Measurements from ENCODE around the gene TMPRSS11B.
"Not testable (repeated sequence)": the region's sequence is repeated elsewhere in the genome, so short reads cannot be mapped to it uniquely, and the experiment has no call there.

The TMPRSS11B gene

DNA sequence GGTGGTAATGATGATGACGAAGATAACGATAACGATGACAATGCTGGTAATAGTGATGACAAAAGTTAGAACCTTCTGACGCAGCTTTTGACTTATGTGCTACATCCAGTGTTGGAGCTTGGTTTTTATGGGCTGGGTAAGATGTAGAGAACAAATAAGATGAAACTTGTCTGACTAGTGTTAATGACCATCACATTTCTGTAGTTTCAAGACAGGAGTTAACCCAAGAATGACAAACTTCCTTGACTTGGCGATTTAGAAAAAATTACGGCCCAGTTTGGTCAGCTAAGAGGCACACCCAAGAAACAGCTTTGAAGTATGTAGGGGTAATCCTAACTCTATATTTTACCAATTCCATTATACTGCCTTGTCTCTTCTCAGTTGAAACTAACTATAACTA, at the start of gene TMPRSS11B:
Gene TMPRSS11B, minus strand, starts transcription at position 101 of the 400 bp plus-strand sequence. CDS start 136 bp downstream, outside the sequence.
- DNase-seq: no peak

GRCh38 chr4:68291256-68291655, 45.8 kb upstream of the TMPRSS11B start:
- DNase-seq: no peak

DNA sequence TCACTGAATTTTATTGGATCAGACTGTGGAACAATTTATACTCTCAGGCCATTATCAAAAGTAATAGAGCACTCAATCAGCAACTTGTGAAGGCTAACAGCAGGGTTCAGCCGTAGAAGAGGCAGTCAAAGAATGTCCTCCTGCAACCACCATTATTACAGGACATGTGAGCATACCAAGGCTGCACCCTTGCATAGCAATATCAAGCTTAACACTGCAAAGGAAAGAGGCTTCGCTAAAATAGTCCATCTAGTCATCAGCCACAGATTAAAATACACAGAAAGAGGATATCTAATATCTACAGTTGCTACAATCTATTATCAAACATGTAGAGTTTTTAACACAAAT, 42.9 kb upstream of the TMPRSS11B start:
- DNase-seq: no peak

GRCh38 chr4:68287704-68288392, 42.4 kb upstream of the TMPRSS11B start:
- no peak for DNase-seq

DNA sequence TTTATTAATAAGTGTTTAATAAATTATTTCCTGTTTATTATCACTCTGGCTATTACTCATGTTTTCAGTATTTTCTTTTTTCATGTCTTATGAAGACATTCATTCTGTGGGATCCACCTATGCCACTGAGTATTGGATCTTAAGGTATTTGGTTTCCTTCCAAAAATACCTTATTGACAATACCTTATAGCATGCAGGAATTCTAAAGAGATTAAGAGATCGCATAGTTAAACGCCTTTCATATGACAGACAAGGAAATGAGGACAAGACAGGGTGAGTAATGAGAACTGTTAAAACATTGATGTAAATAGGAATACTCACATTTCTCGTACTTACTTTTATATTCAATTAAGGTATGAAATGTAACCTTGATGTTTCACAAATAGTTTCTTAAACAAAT, 38.2 kb upstream of the TMPRSS11B start:
- DNase-seq: no peak

- no peak for DNase-seq
Observed at GRCh38 chr4:68283095-68283494, 37.6 kb upstream of the TMPRSS11B start.

- DNase-seq: not testable (repeated sequence)
Observed at GRCh38 chr4:68281796-68282740, 36.6 kb upstream of the TMPRSS11B start.

DNA sequence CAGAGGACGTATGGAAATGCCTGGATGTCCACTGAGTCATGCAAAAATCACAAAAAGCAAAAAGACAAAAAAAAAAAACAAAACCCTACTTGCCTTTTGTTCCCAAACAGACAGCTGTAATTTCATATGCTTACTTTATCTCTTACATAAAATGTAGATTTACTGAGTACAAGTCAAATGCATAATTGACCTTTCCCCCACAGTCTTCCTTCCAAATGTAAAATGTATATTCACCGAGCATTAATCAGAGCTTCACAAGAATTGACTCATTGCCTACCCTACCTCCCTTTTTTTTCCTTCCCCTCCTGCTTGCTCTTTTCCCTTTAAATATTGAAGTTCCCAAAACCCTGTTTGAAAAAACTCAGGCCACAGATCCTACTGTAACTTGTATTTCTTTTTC, 32.5 kb upstream of the TMPRSS11B start:
- no peak for DNase-seq

DNA sequence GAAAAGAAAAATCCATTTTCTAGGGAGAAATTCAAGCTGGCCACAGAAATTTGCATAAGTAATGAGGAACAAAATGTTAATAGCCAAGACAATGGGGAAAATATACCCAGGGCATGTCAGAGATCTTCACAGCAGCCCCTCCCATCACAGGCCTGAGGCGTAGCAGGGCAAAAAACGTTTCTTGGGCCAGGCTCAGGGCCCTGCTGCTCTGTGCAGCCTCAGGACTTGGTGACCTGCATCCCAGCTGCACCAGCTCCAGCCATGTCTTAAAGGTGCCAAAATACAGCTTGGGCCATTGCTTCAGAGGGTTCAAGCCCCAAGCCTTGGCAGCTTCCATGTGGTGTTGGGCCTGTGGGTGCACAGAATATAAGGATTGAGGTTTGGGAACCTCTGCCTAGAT, 32.1 kb upstream of the TMPRSS11B start:
- no peak for DNase-seq

- no peak for DNase-seq
Observed at GRCh38 chr4:68272860-68273259, 27.4 kb upstream of the TMPRSS11B start.

DNA sequence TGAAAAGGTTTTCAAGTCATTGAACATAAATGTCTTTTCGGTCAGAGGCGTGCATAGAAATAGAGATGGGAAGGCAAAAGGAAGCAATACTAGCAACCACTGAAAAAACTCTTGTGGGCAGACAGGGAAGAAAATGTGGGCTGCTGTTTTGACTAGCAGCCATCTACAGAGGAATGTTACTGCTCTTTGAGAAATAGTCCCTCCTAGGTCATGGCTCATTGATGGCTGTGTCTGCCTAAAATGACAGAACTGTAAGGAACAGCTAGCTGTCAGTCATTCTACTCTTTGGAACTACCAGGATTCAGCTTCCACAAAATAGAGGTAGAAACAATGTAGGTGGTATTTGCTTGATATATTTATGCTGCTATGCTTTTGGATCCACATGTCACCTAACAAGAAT, 26.9 kb upstream of the TMPRSS11B start:
- no peak for DNase-seq

- peak; percentile 15 for DNase-seq
Observed at GRCh38 chr4:68271851-68272357, 26.4 kb upstream of the TMPRSS11B start.

DNA sequence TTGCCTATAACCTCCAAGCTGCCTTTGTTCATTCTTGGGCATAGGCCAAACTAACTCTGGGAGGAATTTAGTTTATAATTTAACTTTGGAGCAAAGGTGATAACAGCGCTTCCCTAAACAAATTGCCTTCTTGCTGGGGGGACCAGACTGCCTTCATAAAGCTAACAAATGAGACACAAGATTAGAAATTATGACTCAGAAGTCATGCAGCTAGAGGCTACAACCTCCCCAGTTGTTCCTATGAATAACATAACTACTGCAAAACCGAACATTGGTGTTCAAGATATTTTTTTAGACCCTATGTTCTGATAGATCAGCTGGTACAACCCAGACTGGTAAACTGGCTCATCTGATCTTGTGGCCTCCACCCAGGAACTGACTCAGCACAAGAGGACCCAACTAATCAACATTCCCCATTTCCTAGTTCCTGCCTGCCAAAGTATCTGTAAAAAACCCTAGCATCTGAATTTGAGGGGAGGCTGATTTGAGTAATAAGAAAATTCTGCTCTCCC, 22.0 kb upstream of the TMPRSS11B start:
- DNase-seq: no peak

DNA sequence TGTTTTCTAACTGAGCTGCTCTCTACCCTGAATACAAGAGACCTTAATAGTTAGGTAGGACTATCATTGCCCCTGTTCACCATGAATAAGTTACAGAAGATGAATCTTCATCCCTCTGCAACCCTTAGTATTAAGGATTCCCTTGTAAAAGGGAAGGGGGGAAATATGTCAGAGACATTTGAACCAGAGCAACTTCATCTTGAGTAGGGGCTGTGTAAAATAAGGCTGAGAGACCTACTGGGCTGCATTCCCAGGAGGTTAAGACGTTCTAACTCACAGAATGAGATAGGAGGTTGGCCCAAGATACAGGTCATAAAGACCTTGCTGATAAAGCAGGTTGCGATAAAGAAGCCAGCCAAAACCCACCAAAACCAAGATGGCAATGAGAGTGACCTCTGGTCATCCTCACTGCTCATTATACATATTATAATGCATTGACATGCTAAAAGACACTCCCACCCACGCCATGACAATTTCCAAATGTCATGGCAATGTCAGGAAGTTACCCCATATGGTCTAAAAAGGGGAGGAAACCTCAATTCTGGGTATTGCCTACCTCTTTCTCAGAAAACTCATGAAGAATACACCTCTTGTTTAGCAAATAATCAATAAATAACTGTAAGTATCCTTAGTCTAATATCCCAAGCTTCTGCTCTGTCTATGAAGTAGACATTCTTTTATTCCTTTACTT, 19.5 kb upstream of the TMPRSS11B start:
- DNase-seq: no peak

DNA sequence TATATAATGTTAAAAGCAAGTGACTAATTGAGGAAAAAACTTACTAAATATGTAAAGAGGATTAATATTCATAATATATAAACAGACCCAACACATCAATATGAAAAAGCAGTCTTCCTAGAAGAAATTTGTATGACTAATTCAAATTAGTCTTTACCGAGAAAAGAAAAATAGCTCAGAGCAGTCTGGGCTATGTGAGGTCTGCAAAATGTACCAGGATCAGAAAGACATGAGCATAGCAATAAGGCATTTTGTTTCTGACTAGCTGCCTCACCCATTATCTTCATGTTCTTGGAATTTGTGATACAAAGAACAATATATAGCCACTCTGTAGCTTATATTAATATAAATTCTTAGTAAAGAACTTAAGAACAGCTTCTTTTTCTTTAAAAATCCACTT, 13.7 kb upstream of the TMPRSS11B start:
- DNase-seq: no peak

DNA sequence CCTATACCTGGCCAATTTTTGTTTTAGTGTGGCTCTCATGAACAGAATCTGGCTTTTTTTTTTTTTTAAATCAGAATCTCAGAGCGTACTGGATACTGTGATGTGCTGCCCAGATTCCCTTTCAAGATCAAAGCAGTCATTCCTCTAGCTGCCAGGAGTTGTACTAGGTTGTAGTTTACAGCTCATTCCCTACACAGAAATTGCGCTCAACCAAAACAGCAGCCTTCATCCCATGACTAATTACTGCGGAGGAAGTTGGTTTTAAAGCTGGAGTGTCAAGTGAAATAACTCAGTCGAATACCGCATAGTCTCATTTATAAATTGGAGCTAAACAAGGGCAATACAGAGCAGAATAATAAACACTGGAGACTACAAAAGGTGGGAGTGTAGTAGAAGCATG, 12.2 kb upstream of the TMPRSS11B start:
- no peak for DNase-seq

- no peak for DNase-seq
Observed at GRCh38 chr4:68256284-68256683, 10.8 kb upstream of the TMPRSS11B start.

- DNase-seq: no peak
Observed at GRCh38 chr4:68250151-68250930, 4.8 kb upstream of the TMPRSS11B start.

DNA sequence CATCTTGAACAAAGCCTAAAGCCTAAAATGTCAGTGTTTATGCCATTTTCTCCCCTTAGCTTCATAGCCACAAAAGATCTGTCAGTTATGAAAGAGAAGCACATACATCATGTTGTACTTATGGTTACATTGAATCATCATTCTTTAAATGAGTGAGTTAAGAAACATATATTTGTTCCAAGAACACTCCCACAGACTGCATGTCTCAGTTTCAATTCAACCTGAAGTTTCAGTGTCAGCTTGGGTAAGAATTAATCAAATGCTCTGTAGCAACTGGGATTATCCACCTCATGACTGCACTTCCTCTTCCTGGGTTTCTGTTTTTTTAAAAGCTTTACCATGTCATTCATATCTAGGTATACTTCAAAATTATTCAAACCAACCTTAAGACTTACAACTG, 3.9 kb upstream of the TMPRSS11B start:
- DNase-seq: no peak

- DNase-seq: no peak
Observed at GRCh38 chr4:68240620-68241019, 4.9 kb downstream of the TMPRSS11B start.

DNA sequence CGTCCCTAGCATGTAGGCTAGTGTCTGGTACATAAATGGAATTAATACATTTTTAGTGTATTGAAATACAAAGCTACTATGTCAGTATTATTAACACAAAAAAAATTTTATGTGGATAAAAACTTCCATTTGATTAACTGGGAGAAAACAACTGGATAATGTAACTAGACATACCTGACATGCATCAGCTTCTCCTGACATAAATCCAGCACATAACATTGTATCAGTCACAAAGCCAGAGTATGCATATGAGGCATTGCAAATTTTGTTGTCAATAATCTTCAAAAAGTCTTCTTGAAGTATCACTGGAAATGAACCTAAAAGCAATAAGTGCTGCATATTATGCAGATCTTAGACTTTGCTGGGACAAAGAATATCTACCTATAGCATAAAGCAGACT, 16.9 kb downstream of the TMPRSS11B start:
- no peak for DNase-seq

GRCh38 chr4:68218044-68218443, 27.4 kb downstream of the TMPRSS11B start:
- DNase-seq: no peak
